HFFc6 (cell line): Measurements from ENCODE around the gene VPS33A. TPM values are rescaled to one million over a fixed set of nuclear protein-coding genes. Genes with fewer than 3 reads are reported as not detected.
"Not testable (repeated sequence)": the region's sequence is repeated elsewhere in the genome, so short reads cannot be mapped to it uniquely, and the experiment has no call there.

Source experiments
- DNase-seq: peaks from one replicate; pipeline ENCODE4 v3.0.0-alpha.2; 2018
- H3K27ac Mint-ChIP-seq: 2 replicates; pipeline ENCODE4 v1.8.0; 2020; ENCODE audit warnings: mild to moderate bottlenecking, mixed read lengths
- H3K27me3 Mint-ChIP-seq: 2 replicates; pipeline ENCODE4 v1.8.0; 2021; ENCODE audit warnings: mild to moderate bottlenecking, moderate library complexity, mixed read lengths; ENCODE audit not compliant: insufficient read depth
- H3K36me3 Mint-ChIP-seq: 2 replicates; pipeline ENCODE4 v1.8.0; 2021; ENCODE audit warnings: low read depth, mixed read lengths
- H3K4me1 Mint-ChIP-seq: 2 replicates; pipeline ENCODE4 v1.8.0; 2020; ENCODE audit warnings: low read depth, mixed read lengths
- H3K4me3 Mint-ChIP-seq: 2 replicates; pipeline ENCODE4 v1.8.0; 2020; ENCODE audit warnings: mild to moderate bottlenecking, moderate library complexity, mixed read lengths
- H3K9me3 Mint-ChIP-seq: 2 replicates; pipeline ENCODE4 v1.8.0; 2020; ENCODE audit warnings: mild to moderate bottlenecking, mixed read lengths
- CTCF ChIP-seq: fragments of 200-600 bp; sonication (generic); IDR thresholded peaks from 2 replicates; pipeline ENCODE4 v1.5.0; 2021; ENCODE audit warnings: antibody characterized with exemption, mild to moderate bottlenecking
- total RNA-seq, 6 experiments: library from RNA; stranded (reverse); fragmentation: NEBNext Ultra II Directional; extraction: Animal tissue kit (Norgen Biotek cat#: 25700); gene quantifications; 2 replicates in 1 of 6; 3 replicates in 5 of 6; pipeline ENCODE4 v1.2.3, GENCODE V29; 2021

Gene VPS33A
- total RNA-seq, 6 experiments from 2014 or later = 22.7 to 31.0 (median 25.7) TPM

- Mint-ChIP-seq H3K9me3 (no peaks in the 10 kb centered on the region), H3K4me1 (peaks cover 21% of the 10 kb centered on the region), H3K27me3 (no peaks in the 10 kb centered on the region; the same call in 1 of the 2 replicates), H3K4me3 (peak overlapping the region; percentile 53), H3K27ac (peak overlapping the region; percentile 67), H3K36me3 (peaks cover 13% of the 10 kb centered on the region; the same call in 1 of the 2 replicates)
- TF ChIP-seq CTCF = no peak
- DNase-seq = peak; percentile 73
Measured at GRCh38 chr12:122282061-122282460, 15.8 kb upstream of the VPS33A start.

GRCh38 chr12:122276242-122276641 lies 9.9 kb upstream of the VPS33A start:
- Mint-ChIP-seq H3K27ac (no peak overlapping the region), H3K27me3 (no peaks in the 10 kb centered on the region), H3K4me1 (peaks cover 6% of the 10 kb centered on the region; the same call in 1 of the 2 replicates), H3K9me3 (no peaks in the 10 kb centered on the region), H3K36me3 (peaks cover 19% of the 10 kb centered on the region; the same call in 1 of the 2 replicates), H3K4me3 (no peak overlapping the region)
- no peak for TF ChIP-seq CTCF
- DNase-seq = no peak

GRCh38 chr12:122275459-122275858 lies 9.2 kb upstream of the VPS33A start:
- TF ChIP-seq CTCF = no peak
- DNase-seq = no peak
- no peaks in the 10 kb centered on the region for H3K27me3 Mint-ChIP-seq
- H3K4me1 Mint-ChIP-seq = peaks cover 6% of the 10 kb centered on the region; the same call in 1 of the 2 replicates
- H3K36me3 Mint-ChIP-seq = peaks cover 19% of the 10 kb centered on the region; the same call in 1 of the 2 replicates
- H3K4me3 Mint-ChIP-seq = no peak overlapping the region
- peak overlapping the region; percentile 8; the same call in 1 of the 2 replicates for H3K27ac Mint-ChIP-seq
- no peaks in the 10 kb centered on the region for H3K9me3 Mint-ChIP-seq

- Mint-ChIP-seq H3K27me3 (peaks cover 8% of the 10 kb centered on the region), H3K4me1 (peaks cover 14% of the 10 kb centered on the region; the same call in 1 of the 2 replicates), H3K36me3 (peaks cover 14% of the 10 kb centered on the region), H3K4me3 (peak overlapping the region; percentile 98), H3K9me3 (peaks cover 4% of the 10 kb centered on the region), H3K27ac (peak overlapping the region; percentile 94)
- peak; percentile 3 for DNase-seq
- TF ChIP-seq CTCF = no peak
Measured at GRCh38 chr12:122265886-122266229, 436 bp downstream of the VPS33A start.

GRCh38 chr12:122265476-122265875 lies 818 bp downstream of the VPS33A start:
- H3K4me1 Mint-ChIP-seq = peaks cover 14% of the 10 kb centered on the region; the same call in 1 of the 2 replicates
- peaks cover 15% of the 10 kb centered on the region for H3K36me3 Mint-ChIP-seq
- peak; percentile 10 for DNase-seq
- H3K4me3 Mint-ChIP-seq = peak overlapping the region; percentile 98
- peaks cover 4% of the 10 kb centered on the region for H3K9me3 Mint-ChIP-seq
- no peak for TF ChIP-seq CTCF
- H3K27ac Mint-ChIP-seq = peak overlapping the region; percentile 94
- peaks cover 8% of the 10 kb centered on the region for H3K27me3 Mint-ChIP-seq

GRCh38 chr12:122260735-122261134 lies 5.6 kb downstream of the VPS33A start:
- H3K4me1 Mint-ChIP-seq, DNase-seq, H3K4me3 Mint-ChIP-seq, H3K9me3 Mint-ChIP-seq, H3K27ac Mint-ChIP-seq, H3K27me3 Mint-ChIP-seq: not testable (repeated sequence)
- peaks cover 26% of the 10 kb centered on the region for H3K36me3 Mint-ChIP-seq

GRCh38 chr12:122258939-122259338 lies 7.4 kb downstream of the VPS33A start:
- not testable (repeated sequence) for H3K9me3 Mint-ChIP-seq, H3K27ac Mint-ChIP-seq, DNase-seq, H3K4me3 Mint-ChIP-seq, H3K27me3 Mint-ChIP-seq, H3K4me1 Mint-ChIP-seq
- peaks cover 26% of the 10 kb centered on the region for H3K36me3 Mint-ChIP-seq

GRCh38 chr12:122258462-122258861 lies 7.8 kb downstream of the VPS33A start:
- H3K27ac Mint-ChIP-seq, H3K4me1 Mint-ChIP-seq: not testable (repeated sequence)

More at GRCh38 chr12:122258462-122258861, 7.8 kb downstream of the VPS33A start:
- not testable (repeated sequence) for H3K27me3 Mint-ChIP-seq, H3K9me3 Mint-ChIP-seq, H3K4me3 Mint-ChIP-seq, DNase-seq
- peaks cover 23% of the 10 kb centered on the region for H3K36me3 Mint-ChIP-seq
